ENCODE data around the gene PET100. TPM values are rescaled to one million over a fixed set of nuclear protein-coding genes. Genes with fewer than 3 reads are reported as not detected.
A peak's percentile ranks its signal among the peaks of the same experiment; 100 is the strongest.

PET100 gene
- total RNA-seq, 1 experiment from 2014 or later: 77.6 TPM

DNA sequence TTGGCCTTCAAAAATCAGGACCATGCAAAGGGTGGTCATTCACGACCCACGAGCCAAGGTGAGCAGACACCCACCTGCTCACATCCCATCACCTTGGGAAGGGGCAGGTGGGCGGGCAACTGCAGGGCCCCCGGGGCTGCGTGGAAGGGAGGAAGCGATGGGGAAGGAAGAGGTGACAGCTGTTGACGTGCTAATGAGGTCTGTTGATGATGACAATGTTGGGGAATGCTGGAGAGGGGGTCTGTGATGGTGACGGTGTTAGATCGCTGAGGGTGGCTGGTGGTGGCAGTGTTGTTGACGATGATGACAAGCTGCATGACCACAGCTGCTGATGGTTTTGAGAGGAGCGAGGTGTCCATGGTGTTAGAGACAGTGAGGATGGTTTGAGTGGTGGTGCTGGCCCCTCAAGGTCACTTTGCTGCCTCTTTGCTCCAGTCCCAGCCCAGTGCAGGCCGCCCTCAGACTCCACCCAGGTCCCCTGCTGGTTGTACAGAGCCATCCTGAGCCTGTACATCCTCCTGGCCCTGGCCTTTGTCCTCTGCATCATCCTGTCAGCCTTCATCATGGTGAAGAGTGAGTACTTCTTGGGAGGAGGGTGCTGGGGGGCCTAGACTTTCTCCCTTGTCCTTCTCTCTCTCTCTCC is 48.2 kb downstream of the PET100 start:
- intact Hi-C loops (cut with micrococcal nuclease; ENCODE audit: unreplicated experiment): no loop called here
- Mint-ChIP-seq H3K4me3 (ENCODE audit: low read depth, unreplicated experiment) (no peak overlapping the region), H3K36me3 (ENCODE audit: insufficient read depth, unreplicated experiment) (peaks cover 17% of the 10 kb centered on the region), H3K4me1 (ENCODE audit: low read depth, unreplicated experiment) (no peaks in the 10 kb centered on the region), H3K27ac (ENCODE audit: unreplicated experiment) (no peak overlapping the region), H3K27me3 (ENCODE audit: unreplicated experiment) (peaks cover 65% of the 10 kb centered on the region), H3K9me3 (ENCODE audit: low read depth, unreplicated experiment) (no peaks in the 10 kb centered on the region)
- BruUV-seq (replicated peaks): no TSS peak
- CTCF ChIA-PET: interaction anchor here (1.3 kb wide), 1 partner anchor 109 kb away, joined by 11 read pairs; no protein-coding TSS in a partner anchor
- TF ChIP-seq, protein P1, sequence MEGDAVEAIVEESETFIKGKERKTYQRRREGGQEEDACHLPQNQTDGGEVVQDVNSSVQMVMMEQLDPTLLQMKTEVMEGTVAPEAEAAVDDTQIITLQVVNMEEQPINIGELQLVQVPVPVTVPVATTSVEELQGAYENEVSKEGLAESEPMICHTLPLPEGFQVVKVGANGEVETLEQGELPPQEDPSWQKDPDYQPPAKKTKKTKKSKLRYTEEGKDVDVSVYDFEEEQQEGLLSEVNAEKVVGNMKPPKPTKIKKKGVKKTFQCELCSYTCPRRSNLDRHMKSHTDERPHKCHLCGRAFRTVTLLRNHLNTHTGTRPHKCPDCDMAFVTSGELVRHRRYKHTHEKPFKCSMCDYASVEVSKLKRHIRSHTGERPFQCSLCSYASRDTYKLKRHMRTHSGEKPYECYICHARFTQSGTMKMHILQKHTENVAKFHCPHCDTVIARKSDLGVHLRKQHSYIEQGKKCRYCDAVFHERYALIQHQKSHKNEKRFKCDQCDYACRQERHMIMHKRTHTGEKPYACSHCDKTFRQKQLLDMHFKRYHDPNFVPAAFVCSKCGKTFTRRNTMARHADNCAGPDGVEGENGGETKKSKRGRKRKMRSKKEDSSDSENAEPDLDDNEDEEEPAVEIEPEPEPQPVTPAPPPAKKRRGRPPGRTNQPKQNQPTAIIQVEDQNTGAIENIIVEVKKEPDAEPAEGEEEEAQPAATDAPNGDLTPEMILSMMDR (IDR thresholded peaks at IDR 0.05; ENCODE audit: unreplicated experiment): no peak
- DNase-seq: no peak

DNA sequence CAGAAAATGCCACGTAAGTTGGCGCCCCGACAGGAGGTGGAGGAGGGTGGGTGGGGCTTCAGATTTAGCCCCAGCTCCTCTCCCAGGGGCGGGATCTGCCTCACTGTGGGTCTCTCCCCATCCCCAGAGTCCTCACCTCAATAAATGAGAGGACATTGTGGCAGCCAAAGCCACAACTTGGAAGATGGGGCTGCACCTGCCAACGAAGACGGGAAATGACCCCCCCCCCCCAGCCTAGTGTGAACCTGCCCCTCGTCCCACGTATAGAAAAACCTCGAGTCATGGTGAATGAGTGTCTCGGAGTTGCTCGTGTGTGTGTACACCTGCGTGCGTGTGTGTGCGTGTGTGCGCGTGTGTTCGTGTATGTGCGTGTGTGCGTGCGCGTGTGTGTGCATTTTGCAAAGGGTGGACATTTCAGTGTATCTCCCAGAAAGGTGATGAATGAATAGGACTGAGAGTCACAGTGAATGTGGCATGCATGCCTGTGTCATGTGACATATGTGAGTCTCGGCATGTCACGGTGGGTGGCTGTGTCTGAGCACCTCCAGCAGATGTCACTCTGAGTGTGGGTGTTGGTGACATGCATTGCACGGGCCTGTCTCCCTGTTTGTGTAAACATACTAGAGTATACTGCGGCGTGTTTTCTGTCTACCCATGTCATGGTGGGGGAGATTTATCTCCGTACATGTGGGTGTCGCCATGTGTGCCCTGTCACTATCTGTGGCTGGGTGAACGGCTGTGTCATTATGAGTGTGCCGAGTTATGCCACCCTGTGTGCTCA is 49.6 kb downstream of the PET100 start:
- intact Hi-C loops (cut with micrococcal nuclease; ENCODE audit: unreplicated experiment): no loop called here
- TF ChIP-seq, protein P1 (IDR thresholded peaks at IDR 0.05; ENCODE audit: unreplicated experiment): no peak
- CTCF ChIA-PET: no interaction called here
- Mint-ChIP-seq H3K4me3 (ENCODE audit: low read depth, unreplicated experiment) (no peak overlapping the region), H3K27ac (ENCODE audit: unreplicated experiment) (no peak overlapping the region), H3K36me3 (ENCODE audit: insufficient read depth, unreplicated experiment) (peaks cover 22% of the 10 kb centered on the region), H3K27me3 (ENCODE audit: unreplicated experiment) (peaks cover 51% of the 10 kb centered on the region), H3K4me1 (ENCODE audit: low read depth, unreplicated experiment) (no peaks in the 10 kb centered on the region), H3K9me3 (ENCODE audit: low read depth, unreplicated experiment) (no peaks in the 10 kb centered on the region)
- DNase-seq: peak; percentile 23
- BruUV-seq (replicated peaks): no TSS peak

DNA sequence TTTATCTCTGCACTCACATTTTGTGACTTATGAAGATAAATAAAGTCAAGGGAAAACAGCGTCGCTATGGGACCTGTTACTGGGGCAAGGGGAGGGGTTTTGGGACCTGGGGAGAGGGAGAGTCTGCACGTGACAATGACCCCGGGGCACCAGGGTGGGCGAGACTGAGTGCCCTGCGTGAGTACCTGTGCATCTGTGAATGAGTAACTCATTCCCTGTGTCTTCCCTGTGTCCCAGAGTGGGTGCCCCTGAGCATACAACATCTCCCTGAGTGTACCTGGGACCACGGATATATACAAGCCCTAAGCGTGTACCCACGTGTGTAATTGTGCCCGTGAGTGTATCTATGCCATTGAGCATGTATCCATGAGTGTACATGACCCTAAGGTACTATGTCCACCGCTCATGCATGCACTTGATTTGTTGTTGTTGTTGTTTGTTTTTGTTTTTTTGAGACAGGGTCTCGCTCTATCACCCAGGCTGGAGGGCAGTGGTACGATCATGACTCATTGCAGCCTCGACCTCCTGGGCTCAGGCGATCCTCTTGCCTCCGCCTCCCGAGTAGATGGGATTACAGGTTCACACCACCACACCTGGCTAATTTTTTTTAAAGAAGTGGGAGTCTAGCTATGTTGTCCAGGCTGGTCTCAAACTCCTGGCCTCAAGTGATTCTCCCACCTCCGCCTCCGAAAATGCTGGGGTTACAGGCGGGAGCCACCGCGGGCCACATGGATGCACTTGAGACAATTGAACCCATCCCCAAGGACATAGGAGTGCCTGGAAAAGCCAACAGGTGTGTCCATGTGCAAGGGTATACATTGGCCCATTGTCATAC is 50.4 kb downstream of the PET100 start:
- Mint-ChIP-seq H3K27ac (ENCODE audit: unreplicated experiment) (no peak overlapping the region), H3K27me3 (ENCODE audit: unreplicated experiment) (peaks cover 48% of the 10 kb centered on the region), H3K36me3 (ENCODE audit: insufficient read depth, unreplicated experiment) (peaks cover 25% of the 10 kb centered on the region), H3K9me3 (ENCODE audit: low read depth, unreplicated experiment) (no peaks in the 10 kb centered on the region), H3K4me3 (ENCODE audit: low read depth, unreplicated experiment) (peak overlapping the region; percentile 85), H3K4me1 (ENCODE audit: low read depth, unreplicated experiment) (no peaks in the 10 kb centered on the region)
- no peak for DNase-seq
- intact Hi-C loops (cut with micrococcal nuclease; ENCODE audit: unreplicated experiment): loop anchor here (2.0 kb wide), 2 partner anchors 111 to 119 kb away; no protein-coding TSS in a partner anchor
- no TSS peak for BruUV-seq (replicated peaks)
- TF ChIP-seq, protein P1 (IDR thresholded peaks at IDR 0.05; ENCODE audit: unreplicated experiment): no peak
- CTCF ChIA-PET: interaction anchor here (0.8 to 2.1 kb wide), 7 partner anchors 31 to 120 kb away, joined by 3 to 51 read pairs (median 4); partner anchors contain the start of genes PET100 and XAB2

Data from Calu3 (cell line).